ENCODE results near the gene NOSTRIN.
"Not testable (repeated sequence)": the region's sequence is repeated elsewhere in the genome, so short reads cannot be mapped to it uniquely, and the experiment has no call there.

Gene NOSTRIN

GRCh38 chr2:168790226-168790902 lies 12.1 kb upstream of the NOSTRIN start:
- no peak for DNase-seq

GRCh38 chr2:168791140-168791539 lies 11.3 kb upstream of the NOSTRIN start:
- not testable (repeated sequence) for DNase-seq

GRCh38 chr2:168793596-168793995 lies 8.8 kb upstream of the NOSTRIN start:
- no peak for DNase-seq

DNA sequence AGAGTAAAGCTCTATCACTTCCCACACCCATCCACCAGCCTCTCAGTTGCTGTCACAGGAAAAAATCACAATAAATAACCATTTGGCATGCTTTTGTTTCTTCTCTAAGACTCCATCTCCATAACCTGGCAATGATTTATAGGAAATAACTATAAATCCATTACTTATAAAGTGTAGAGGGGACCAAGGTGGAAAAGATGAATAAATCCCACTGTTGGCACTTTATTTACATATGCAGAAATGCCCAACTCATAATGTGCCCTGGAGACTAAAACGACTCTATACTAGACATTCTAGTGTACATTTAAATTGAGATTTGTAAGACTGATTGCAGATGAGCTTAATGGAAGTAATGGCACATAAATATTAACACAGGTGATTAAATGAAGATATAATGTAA lies 7.5 kb upstream of the NOSTRIN start:
- DNase-seq: no peak

DNA sequence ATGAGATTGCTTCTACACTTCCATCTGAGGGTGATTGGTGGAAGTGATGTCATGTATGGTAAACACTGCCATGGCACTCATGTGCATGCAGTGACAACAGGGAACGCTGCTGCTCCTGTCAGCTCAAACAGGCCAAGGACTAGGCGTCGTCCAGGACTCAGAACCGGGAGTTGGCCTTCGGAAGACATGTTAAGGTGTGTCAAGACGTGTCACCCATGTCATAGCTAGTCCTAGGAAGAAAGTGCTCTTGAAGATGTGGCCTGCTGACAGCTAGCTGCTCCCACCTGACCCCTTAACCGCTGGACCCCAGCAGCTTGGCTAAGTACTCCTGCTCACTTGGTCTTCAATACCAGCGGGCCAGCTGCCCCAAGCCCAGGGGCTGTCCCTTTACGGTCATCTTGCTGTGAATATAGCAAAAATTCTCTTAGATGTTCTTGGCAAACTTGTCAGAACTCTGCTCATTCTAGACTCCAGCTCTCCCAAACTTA lies 6.3 kb upstream of the NOSTRIN start:
- no peak for DNase-seq

DNA sequence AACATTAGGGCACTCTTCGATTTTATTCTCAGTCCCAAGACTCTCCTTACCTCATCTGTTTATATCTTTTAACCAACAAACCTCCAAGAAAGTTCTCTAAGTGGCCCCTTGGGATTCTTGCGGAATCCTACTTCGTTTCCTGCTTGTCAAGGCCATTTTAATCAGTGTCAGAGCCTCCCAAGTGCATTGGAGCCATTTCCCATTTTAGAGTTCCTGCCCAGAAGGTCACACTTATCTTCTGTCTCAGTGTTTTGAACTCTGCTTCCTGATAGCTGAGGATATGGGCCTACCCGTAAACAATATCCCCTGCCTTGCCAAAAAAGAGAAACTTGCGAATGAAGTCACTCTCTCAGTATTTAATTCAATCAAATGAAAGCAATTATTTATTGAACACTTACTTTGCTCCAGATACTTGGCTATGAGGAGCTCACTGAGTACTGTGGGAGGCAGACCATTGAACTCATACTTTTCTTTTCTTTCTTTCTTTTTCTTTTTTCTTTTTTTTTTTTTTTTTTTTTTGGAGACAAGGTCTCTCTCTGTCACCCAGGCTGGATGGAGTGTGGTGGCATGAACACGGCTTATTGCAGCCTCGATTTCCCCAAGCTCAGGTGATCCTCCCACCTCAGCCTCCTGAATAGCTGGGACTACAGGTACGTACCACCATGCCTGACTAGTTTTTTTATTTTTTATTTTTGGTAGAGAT lies 5.7 kb upstream of the NOSTRIN start:
- no peak for DNase-seq

DNA sequence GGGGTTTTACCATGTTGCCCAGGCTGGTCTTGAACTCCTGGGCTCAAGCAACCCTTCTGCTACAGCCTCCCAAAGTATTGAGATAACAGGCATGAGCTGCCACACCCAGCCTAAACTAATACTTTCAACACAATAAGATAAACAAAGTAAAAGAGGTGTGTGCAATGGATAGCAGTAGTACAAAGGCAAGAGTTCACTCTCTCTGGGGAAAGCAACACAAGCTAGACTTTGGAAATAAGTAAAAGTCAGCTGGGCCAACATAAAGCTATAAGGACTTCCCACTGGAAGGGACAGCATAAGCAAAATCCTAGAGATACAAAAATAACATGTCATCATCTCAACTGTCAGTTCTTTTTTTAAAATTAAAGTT lies 5.2 kb upstream of the NOSTRIN start:
- no peak for DNase-seq

DNA sequence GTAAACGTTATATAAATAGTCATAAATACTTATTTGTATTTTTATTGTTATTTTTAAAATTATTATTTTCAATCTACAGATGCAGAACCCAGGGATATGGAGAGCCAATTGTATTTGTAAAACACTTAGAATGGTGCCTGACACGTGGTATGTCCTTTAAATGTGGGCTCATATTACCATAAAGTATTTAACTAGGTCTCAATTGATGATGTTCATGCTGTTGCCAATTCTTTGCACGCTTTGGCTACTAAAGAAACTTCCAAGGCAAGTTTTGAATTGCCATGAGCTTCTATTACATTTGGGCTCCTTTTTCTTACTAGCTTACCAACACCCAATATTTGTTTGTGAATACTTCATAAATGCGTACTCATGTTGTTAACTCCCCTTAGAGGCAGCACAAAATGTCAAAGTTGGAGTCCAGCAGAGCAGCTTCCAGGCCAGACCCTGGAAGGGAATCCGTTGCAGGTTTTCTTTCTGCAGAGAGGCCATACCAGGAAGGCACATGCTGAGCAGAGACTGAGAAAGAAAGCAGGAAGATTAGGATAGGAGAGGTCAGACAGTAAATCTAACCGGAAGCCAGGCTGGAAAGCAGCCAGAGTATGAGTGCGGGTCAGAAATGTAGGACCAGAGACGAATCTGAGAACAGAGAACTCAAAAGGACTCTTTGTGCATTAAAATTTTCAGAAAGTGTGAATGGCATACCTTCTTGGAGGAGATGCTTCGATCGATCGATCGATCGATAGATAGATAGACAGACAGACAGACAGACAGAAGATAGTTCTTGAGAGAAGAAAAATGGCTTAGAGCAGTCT lies 4.2 kb upstream of the NOSTRIN start:
- no peak for DNase-seq

DNA sequence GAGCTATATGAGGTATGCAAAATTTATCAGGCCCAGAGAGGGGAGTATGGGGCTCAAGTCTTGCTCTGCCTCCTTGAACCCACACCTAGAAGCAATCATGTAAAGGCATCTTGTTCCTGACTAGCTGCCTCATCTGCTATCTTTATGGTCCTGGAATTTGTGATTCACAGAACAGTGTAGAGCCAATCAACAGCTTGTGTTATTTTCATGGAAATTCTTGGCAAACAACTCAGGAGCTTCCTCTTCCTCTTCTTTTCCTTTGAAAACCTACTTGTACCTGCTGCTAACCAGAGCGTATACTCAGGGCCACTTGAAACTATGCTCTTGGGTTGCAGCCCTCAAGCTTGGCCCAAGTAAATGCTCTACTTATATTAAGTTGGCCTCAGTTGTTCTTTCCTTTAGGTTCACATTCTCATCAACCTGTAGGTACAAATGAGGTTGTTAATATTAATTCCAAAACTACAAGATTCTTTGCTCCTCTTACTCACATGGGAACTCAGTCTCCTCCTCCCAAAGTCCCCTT lies 3.5 kb upstream of the NOSTRIN start:
- no peak for DNase-seq

DNA sequence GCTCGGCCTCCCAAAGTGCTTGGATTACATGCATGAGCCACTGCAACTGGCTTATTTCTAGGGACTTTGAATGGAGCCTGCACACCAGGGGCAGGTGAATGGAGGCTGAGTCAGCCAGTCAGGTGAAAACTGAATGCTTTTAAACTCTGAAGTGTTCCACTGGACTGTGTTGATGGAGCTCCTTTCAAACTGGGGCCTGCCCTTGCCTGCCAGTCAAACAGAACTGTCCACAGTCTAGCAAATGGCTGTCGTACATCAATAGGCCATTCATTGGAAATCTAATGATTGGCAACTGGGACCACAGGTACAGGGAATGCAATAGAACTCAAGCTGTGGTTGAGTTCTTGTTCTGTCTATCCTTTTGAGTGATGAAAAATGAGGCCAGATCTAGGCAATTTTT lies 966 bp upstream of the NOSTRIN start:
- no peak for DNase-seq

DNA sequence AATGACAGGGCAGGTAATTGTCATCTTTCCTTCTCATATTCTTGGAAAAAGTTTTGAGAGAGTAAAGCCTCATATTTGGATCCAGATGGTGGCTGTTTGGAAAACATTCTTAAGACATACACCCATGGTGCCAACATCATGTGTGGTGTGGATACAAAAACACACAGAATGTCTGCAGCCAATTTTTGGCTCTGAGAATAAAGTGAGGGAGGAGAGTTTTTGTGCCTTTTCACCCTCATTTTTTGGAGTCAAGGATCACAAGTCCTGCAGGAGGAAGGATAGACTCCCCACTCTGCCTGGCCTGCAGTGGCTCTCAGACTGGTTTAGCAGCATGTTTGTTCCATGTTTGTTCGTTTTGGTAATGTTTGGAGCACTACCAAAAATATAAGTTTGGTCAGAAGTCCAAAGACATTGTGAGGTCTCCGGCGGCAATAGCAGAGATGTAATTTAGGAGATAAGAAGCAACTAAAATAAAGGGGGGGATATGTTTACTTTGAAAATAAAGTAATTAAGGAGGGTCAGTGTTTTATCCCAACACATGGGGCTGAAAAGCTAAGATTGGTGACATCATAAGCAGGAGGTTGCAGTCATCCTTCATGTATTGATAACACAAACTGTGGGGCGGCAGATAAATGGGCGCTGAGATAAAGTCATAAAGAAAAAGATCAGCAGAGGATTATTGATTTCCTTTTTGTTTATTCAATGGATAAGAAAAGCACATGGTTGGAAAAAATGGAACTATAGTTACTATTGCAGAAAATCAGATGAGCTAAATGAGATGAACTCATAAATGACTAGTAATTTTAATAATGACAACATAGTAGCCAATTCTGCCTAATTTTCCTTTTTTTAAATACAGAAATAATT lies 655 bp downstream of the NOSTRIN start:
- no peak for DNase-seq

DNA sequence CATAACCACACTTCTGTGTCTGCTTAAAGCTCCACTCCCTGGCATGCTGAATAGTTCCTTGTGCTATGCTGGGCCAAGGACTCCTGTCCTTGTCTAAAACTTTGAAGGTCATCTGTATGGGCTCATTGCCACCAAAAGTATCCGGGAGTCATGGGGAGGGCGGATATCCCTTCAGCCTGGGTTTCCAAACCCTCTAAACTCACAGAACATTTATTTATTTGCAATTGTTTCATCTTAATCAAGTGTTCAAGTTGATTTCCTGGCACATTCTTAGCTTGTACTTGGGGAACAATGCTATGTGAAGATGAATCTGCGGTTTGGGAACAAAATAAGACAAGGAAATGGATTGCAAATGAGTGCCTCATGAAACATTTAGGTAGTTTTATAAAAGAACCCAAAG lies 1.8 kb downstream of the NOSTRIN start:
- no peak for DNase-seq

GRCh38 chr2:168805615-168806014 lies 3.2 kb downstream of the NOSTRIN start:
- no peak for DNase-seq

DNA sequence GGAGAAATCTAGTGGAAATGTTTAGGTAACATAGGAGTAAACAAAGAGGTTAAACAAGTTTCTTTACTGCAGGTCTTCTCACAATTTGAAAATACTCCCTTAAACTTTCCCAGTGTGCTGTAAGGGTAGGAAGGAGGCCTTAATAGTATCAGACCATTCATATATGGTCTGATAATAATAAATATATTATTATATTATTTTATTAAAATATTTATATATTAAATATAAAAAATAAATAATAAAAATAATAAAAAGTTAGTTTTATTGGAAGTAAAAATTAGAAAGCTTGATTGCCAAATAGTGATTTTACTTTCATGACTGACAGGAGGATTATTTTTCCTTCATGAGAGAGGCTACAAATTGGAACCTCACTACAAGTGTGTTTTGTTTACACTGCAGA lies 7.1 kb downstream of the NOSTRIN start:
- no peak for DNase-seq

GRCh38 chr2:168810235-168810634 lies 7.8 kb downstream of the NOSTRIN start:
- DNase-seq: no peak

DNA sequence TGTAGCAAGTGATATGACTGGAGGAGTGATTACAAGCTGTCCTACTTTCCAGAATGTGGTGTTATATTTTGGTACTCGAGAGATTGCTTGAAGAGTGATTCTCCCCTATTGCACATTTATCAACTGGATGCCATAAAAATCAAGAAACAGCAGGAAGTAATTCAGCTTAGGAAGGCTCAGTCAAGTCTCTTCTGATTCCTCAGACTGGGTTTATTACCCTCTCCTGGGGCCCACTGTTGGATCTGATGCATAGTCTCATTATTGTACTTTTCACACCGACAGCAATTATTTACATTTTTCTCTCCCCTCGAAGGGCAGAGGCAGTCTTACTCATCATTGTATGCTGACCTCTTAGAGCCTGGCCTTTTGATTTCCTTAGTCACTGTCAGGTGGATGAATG lies 9.3 kb downstream of the NOSTRIN start:
- DNase-seq: no peak

DNA sequence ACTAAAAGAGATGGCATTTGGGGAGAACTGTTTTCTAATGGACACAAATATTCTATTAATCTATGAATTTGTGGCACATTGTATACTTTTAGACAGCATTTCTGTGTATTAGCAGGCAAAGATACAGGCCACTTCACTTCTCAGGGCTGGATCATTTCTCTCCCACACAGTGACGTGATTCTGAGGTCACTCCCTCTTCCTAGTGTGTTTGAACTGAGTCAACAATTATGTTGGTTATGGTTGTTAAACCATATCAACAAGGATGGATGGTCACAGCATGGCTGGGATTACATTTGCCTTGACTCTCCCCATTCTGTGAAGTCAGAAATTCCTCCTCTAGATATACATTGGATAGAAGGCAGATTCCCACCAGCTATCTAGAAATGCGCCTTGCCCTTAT lies 11.6 kb downstream of the NOSTRIN start:
- DNase-seq: no peak

DNA sequence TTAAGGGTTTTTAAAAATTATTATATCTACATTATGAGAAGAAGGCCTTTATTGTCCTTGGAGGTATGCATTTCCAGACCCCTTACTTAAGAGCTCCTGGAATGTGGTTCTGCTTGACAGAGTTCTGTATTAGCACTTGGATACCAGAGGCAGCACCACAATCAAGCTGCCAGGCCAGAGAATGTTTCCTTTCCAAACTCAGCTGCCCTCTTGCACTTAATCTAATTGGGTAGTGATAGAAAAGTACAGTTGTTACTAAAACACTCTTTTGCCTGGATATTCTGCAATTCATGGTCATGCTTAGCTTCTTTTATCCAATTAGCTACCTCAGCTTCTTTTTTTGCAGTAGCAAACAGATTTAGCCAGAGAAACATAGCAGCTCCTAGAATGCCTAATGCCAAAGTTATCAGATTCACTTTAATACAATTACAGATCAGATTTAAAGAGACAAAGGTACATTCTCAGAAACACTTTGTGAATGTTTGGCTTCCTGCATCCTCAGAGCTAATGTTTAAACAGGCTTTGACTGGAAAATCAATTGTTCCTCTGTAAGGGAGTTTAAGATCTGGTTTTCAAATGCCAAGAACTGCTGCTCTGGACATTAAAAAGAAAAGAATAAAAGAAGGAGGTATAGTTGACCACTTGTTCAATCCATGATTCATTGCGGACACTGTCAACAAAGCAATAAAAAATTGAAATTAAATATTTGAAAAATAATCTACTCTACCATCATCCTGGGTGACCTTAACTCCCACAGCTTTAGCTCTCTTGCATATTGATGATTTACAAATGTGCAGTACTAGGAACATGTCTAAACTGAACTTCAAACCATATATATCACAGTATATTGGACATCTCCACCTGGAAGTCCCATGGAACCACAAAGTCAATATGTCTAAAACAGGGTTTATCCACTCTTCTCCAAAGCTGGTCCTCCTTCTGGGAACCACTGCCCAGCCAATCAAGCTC lies 12.8 kb downstream of the NOSTRIN start:
- DNase-seq: no peak

DNA sequence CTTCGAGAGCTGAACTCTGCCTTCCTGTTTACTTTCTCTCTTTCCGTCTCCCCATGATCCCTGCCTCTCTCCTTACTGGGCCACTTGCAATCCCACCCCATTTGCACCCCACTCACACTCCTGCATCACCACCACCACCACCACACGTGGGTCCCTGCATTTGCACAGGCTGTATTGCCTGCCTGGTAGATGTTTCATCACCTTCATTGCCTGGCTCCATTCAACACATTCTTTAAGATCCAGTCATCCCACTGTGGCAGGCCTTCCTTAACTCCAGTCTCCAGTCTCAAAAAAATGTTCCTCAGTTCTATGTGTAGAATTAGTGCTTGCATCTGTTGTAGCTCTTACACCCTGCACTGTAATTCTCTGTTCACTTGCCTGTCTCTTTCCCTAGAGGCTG lies 13.9 kb downstream of the NOSTRIN start:
- DNase-seq: no peak

Measured in anterior cingulate cortex (tissue), 58 donors.